Lung (tissue), 12 donors: ENCODE measurements around the gene SNX30. TPM values are rescaled to one million over a fixed set of nuclear protein-coding genes. Genes with fewer than 3 reads are reported as not detected.

Source experiments
- ATAC-seq: fragments of 200-7000 bp; cut with Tn5 transposase; one replicate; pipeline ENCODE4 v1.9.1; 2020; ENCODE audit warnings: moderate number of reproducible peaks; ENCODE audit not compliant: insufficient read depth, low FRiP score
- DNase-seq, 3 donors: peaks; one replicate each; pipeline ENCODE4 v3.0.0-alpha.2; 2013 to 2017
- H3K27ac ChIP-seq, 2 donors: one replicate each; pipeline ENCODE4 v1.5.1; 2013; ENCODE audit warnings: mild to moderate bottlenecking in 2 of 2, moderate library complexity in 2 of 2, control low read depth in 1 of 2, inconsistent platforms in 1 of 2, low read depth in 1 of 2, low read length in 1 of 2
- H3K27me3 ChIP-seq, 3 donors: one replicate each; pipeline ENCODE4 v1.5.1; 2013; ENCODE audit warnings: low read length in 2 of 3; ENCODE audit not compliant: control insufficient read depth in 3 of 3, insufficient read depth in 3 of 3
- H3K36me3 ChIP-seq, 4 donors: one replicate each; pipeline ENCODE4 v1.5.1; 2013; ENCODE audit warnings: low read length in 4 of 4, mild to moderate bottlenecking in 1 of 4, moderate library complexity in 1 of 4; ENCODE audit not compliant: control insufficient read depth in 4 of 4, insufficient read depth in 4 of 4
- H3K4me1 ChIP-seq, 5 donors: one replicate each; pipeline ENCODE4 v1.5.1; 2013; ENCODE audit warnings: low read length in 5 of 5, mild to moderate bottlenecking in 2 of 5, moderate library complexity in 1 of 5; ENCODE audit not compliant: control insufficient read depth in 5 of 5, insufficient read depth in 5 of 5
- H3K4me3 ChIP-seq: one replicate; pipeline ENCODE4 v1.5.1; 2013; ENCODE audit warnings: mild to moderate bottlenecking, control low read depth, moderate library complexity
- H3K9ac ChIP-seq, 2 donors: one replicate each; pipeline ENCODE4 v1.5.1; 2013; ENCODE audit warnings: low read length in 2 of 2, control low read depth in 1 of 2; ENCODE audit not compliant: insufficient read depth in 1 of 2
- H3K9me3 ChIP-seq, 4 donors: one replicate each; pipeline ENCODE4 v1.5.1; 2013; ENCODE audit warnings: low read length in 3 of 4, mild to moderate bottlenecking in 1 of 4, moderate library complexity in 1 of 4; ENCODE audit not compliant: control insufficient read depth in 4 of 4, insufficient read depth in 3 of 4
- WGBS, 2 donors: extraction: QIAGEN DNeasy Blood & Tissue Kit; methylation state at CpG; one replicate each; pipeline ENCODE4 v1.1.7; 2013; 5-methylcytosine and 5-hydroxymethylcytosine counted together
- polyA plus RNA-seq, 2 donors: library from polyadenylated mRNA; stranded (reverse); fragments of 200-250 nt; gene quantifications; one replicate each; pipeline ENCODE4 v1.2.1, GENCODE V29; 2013
- total RNA-seq, 2 donors: library from RNA; depleted of rRNA in 1 of 2; stranded (reverse); fragments of >200 nt in 1 of 2; gene quantifications; one replicate each; pipeline ENCODE4 v1.2.1, GENCODE V29; 2014 to 2021
- TF ChIP-seq, protein P1 (sequence below): IDR thresholded peaks from 2 replicates; pipeline ENCODE4 v1.5.1; 2012; ENCODE audit warnings: mild to moderate bottlenecking; ENCODE audit errors: control extremely low read depth, extremely low read depth
- donor health status: control.
- donor health status: control.
- donor health status: Bipolar disorder and iron deficiency.
- donor health status: healthy.
- donor health status: DM: yes; HTN: yes; CAD: no.

Gene SNX30
- total and polyA plus RNA-seq, 4 donors = 13.7 to 63.1 (median 35.8) TPM

DNA sequence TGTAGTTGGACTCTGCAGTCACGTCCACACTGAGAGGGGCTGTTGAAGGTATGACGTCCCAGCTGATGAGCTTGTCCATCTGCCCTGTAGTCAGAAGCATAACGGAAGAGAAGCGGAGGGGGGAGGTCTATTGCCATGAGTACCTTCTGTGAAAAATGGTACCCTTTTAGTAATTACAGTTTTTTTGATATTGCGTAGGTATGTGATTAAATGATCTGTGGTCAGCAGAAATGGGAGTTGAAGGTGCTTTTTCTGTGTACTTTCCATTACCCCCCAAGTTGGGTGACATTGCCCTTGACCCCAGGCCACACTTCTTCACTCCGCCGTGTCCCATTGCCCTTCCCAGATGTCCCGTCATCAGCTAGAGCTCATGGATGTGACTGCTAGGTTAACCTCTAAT, 45.9 kb downstream of the SNX30 start:
- Histone ChIP-seq H3K4me1 (peaks cover 0 to 12% (median 0%) of the 10 kb centered on the region in 5 donors), H3K9ac (no peak overlapping the region), H3K27ac (peak overlapping the region in 1 of 2 donors; percentile 35), H3K9me3 (no peaks in the 10 kb centered on the region), H3K4me3 (no peak overlapping the region), H3K27me3 (no peaks in the 10 kb centered on the region), H3K36me3 (no peaks in the 10 kb centered on the region)
- ATAC-seq (no peak), DNase-seq (no peak)
- 87 to 88% methylated on average over 8 of the region's 8 CpGs for WGBS, 2 donors
- TF ChIP-seq, protein P1, sequence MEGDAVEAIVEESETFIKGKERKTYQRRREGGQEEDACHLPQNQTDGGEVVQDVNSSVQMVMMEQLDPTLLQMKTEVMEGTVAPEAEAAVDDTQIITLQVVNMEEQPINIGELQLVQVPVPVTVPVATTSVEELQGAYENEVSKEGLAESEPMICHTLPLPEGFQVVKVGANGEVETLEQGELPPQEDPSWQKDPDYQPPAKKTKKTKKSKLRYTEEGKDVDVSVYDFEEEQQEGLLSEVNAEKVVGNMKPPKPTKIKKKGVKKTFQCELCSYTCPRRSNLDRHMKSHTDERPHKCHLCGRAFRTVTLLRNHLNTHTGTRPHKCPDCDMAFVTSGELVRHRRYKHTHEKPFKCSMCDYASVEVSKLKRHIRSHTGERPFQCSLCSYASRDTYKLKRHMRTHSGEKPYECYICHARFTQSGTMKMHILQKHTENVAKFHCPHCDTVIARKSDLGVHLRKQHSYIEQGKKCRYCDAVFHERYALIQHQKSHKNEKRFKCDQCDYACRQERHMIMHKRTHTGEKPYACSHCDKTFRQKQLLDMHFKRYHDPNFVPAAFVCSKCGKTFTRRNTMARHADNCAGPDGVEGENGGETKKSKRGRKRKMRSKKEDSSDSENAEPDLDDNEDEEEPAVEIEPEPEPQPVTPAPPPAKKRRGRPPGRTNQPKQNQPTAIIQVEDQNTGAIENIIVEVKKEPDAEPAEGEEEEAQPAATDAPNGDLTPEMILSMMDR = no peak

DNA sequence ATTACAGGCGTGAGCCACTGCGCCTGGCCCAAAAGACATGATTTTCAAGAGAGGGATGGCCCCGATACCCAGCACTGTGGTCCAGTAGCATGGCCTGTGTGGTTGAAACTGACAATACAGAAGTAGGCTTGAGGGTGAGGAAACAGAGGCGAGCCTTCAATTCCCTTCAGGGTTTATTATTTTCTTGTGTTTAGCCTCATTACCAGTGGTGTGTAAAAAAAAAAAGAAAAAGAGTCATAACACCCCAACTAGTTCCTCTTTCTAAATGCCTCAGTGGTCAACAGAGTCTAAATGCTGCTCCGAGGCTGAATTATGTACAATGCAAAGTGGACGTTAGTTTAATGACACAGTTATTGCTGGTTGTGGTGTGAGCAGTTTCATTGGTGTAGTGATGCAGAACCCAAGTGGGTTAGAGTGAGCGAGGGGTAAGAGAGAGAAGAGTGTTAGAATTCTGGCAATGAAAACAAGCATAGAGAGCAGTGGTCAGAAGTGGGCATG, 58.8 kb downstream of the SNX30 start:
- Histone ChIP-seq H3K4me3 (no peak overlapping the region), H3K4me1 (peaks cover 0 to 12% (median 0%) of the 10 kb centered on the region in 5 donors), H3K9ac (no peak overlapping the region), H3K9me3 (no peaks in the 10 kb centered on the region), H3K27me3 (no peaks in the 10 kb centered on the region), H3K36me3 (peaks cover 0 to 8% (median 0%) of the 10 kb centered on the region in 4 donors), H3K27ac (peak overlapping the region in 1 of 2 donors; percentile 52)
- WGBS, 2 donors = 66 to 78% methylated on average over 7 of the region's 7 CpGs
- no peak for ATAC-seq
- TF ChIP-seq, protein P1 = no peak
- no peak for DNase-seq

DNA sequence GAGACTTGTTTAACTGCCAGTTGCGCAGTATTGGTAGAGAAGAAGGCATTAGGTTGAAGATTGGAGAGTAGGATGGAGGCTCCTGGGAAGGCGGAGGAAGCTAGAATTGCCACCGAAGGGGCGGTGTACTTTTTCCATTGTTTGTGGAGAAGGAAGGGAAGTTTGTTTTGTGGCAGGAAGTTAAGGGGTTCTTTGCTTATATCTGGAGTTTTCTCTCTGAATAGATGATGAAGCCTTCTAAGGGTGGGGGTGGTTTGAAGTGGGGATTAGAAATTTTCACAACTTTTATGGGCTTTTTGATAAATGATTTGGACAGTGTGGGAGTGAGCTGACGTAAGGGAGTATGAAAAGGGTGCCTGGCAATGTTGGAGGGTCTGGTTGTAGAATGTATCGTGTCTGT, 59.3 kb downstream of the SNX30 start:
- ATAC-seq = no peak
- Histone ChIP-seq H3K36me3 (peaks cover 0 to 5% (median 0%) of the 10 kb centered on the region in 4 donors), H3K27ac (peak overlapping the region in 1 of 2 donors; percentile 75), H3K9me3 (no peaks in the 10 kb centered on the region), H3K4me3 (no peak overlapping the region), H3K9ac (no peak overlapping the region), H3K27me3 (no peaks in the 10 kb centered on the region), H3K4me1 (peaks cover 0 to 12% (median 0%) of the 10 kb centered on the region in 5 donors)
- 44 to 50% methylated on average over 6 of the region's 6 CpGs for WGBS, 2 donors
- no peak for DNase-seq
- TF ChIP-seq, protein P1 = no peak
